NCI-H2081 treated with DMSO at 0.1 percent for 48 hours (cell line): ENCODE measurements around the gene ADGRA3.
"Not testable (repeated sequence)": the region's sequence is repeated elsewhere in the genome, so short reads cannot be mapped to it uniquely, and the experiment has no call there.

Experiments used
- DNase-seq: peaks from one replicate; lab custom pipeline; 2025; lab: John Stamatoyannopoulos, UW

Gene ADGRA3

DNA sequence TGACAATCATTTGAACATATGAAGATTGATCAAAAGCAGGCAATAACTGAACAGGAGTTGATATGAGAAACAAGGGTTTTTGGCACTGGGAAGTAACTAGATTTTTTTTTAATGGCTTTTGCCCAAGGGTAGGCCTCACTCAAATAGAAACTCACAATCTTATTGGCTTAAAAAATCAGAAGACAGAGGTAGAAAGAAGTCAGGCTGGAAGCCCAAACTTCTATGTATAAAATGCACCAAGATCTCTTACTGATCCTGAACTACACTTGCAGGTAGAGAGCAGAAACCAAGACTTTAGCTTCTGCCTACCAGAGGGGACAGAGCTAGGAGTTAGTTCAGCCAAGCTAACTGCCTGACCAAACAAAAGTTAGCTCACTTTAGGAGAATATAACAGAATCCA, 74.9 kb downstream of the ADGRA3 start:
- no peak for DNase-seq

DNA sequence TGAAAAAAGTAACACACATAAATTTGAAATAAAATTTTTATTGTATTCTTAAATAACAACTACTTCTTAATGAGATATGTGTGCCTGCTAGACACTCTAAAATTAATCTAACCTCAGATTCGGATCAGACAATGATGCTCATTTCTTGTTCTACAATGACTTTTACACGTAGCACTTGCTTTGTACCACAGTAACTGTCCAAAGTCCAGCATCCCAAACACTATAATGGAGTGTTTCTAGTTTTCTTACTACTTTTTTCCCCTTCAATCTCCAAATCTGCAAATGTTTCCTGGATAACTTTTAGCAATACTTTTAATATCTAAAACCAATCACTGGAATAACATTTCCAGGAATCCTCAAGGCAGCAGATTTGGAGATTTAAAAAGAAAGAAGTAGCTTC, 75.9 kb downstream of the ADGRA3 start:
- no peak for DNase-seq

DNA sequence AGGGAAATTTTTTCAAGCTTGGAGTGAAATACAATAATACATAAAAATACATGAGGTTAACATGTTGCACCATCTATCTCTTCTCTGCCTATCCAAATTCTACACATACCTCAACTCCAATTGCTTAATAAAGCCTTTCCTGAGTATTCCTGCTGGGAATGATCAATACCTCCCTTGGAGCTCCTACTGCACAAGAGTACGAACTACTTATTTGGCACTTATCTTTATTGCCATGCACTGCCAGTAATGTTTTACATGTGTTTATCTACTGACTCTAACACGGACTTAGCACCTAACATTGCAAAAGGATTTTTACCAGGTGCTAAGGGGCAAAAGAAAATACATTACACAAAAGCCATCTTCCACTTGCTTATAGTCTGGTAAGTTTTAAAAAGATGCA, 80.2 kb downstream of the ADGRA3 start:
- no peak for DNase-seq

DNA sequence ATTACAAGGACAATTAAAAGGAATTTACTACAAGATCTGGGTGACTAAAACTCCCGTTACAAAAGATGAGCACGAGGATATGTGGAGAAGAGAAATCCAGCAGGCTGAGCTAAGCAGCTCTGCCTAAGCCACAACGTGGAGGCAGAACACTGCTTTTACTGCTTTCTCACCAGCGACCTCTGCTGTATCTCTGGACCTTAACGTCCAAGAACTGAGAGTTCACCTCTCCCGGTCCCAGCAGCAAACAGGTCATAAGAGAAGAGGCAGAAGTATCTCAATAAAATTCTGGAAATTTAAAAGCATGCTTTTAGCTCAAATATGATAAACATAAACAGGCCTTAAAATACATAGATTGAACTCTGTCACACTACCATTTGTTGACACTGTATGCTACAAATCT, 81.0 kb downstream of the ADGRA3 start:
- DNase-seq: no peak

DNA sequence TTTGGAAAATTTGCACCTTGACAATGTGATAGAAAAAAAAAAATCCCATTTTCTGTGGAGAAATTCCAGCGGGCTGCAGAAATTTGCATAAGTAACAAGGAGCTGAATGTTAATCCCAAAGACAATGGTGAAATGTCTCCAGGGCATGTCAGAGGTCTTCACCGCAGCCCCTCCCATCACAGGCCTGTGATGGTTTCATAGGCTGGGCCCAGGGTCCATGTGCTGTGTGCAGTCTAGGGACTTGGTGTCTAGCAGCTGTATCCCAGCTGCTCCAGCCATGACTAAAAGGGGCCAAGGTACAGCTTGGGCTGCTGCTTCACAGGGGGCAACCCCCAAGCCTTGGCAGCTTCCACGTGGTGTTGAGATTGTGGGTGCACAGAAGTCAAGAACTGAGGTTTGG, 85.2 kb downstream of the ADGRA3 start:
- DNase-seq: no peak

DNA sequence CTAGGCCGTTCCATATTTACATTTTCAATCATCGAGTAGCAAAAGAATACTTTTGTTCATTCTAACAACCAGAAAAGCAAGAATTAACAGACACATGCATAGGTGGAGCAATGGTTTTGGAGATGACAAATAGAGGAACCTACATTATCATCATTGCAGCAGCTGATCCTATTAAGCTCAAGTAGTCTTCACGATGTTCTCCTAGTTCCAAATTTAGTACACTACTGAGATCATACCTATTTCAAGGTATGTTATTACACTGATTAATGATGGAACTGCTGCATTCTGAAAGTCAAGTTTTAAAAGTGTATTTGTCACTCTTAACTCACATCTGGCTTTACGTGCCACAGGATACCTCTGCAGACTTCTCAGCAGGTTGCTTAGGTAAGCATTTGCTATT, 87.4 kb downstream of the ADGRA3 start:
- no peak for DNase-seq

DNA sequence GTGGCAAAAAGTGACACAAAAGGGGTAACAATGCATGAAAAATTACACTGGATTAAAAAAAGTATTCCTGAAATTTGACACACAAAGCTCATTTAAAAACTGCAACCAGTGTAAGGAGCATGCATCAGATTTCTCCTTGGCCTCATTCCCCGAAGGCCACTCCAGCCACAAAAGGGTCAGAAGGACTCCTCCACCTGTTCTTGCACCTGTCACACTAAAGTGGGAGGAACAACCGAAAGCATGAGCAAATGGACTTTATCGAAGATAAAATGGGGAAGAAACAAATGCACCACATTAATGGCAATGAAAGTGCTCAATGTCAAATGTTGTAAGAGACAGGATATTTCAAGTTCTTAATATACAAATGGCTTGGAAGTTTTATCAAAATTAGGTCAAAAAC, 88.2 kb downstream of the ADGRA3 start:
- DNase-seq: no peak

DNA sequence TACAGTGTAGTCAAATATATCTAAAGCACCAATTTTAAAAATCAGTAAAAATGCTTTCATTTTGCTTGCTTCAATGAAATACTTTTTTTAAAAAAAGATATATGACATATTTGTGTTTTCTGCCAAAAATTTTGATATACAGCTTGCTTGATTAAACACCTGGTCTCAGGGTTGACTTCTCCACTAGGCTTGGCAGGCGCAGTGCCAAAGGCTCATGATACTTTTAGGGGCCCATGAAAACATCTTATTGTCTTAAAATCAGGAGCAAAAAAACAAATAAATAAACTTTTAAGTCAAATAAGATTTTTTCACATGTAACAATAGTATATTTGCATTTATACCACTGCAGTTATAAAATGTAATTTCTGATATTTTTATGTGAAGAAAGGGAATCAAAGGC, 95.6 kb downstream of the ADGRA3 start:
- DNase-seq: no peak

DNA sequence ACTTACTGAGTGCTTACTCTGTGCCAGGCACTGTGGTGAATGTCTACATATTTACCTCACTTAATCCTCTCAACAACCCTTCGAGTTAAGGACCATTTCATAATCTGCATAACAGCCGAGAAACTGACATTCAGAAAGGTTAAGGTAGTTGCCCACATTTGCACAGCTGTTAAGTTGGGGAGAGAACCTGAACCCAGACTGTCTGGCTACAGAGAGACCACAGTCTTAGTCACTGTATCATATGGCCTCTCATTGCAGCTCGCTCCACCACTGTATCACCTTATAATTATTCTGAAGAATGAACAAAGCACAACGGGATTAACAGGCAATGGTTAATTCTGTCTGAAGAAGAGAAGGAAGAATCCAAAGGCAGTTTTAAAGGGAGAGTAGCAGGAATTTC, 98.5 kb downstream of the ADGRA3 start:
- no peak for DNase-seq

DNA sequence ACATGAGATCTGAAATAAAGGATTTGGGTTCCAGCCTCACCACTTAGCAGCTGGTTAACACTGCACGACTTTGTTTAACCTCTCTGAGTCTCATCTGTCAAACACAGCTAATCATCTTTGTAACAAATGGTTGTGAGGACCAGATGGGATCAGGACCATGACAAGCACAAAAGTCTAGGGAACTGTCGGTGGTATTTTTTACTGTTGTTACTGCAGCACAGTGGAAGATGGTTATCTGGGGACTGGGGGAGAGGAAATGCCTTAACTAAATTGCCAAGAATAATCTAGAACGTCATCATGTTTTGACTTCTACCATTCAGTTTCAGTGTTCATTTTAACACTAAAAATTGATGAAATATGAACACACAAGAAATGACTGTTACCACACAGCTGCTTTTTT, 99.5 kb downstream of the ADGRA3 start:
- no peak for DNase-seq

DNA sequence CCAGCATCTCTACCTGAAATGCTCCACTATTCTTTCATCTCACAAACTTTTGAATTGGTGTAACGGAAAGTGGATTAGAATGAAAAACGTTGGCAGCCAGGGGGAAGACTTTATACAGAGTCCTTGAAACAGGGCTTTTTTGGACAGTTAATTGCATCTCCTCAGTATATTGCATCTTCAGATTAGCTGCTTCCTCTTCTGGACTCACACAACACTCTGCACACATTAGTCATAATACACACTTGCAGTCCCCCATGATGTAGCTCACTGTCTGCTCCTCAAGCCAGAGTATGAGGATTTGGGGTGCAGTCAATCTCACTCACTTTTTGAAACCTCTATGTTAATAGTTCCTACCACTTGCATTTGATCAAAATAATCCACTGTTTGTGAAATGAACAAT, 101.0 kb downstream of the ADGRA3 start:
- no peak for DNase-seq

DNA sequence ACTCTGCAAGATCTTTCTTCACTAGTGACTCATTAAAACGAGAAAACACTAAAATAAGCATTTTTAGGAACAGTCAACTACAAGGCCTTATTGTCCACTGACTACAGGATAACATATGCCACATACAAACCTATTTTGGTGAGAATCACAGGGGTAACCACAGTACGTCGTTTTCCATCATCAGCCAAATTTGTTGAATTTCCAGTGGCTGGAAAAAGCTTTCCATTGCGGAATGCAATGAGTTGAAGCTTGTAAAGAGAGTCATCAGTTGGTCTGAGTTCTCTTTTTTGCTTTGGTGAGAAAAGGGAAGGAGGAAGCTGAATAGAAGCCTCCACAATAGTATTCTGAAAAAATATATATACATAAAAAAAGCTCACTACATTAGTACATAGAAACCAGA, 102.4 kb downstream of the ADGRA3 start:
- no peak for DNase-seq

DNA sequence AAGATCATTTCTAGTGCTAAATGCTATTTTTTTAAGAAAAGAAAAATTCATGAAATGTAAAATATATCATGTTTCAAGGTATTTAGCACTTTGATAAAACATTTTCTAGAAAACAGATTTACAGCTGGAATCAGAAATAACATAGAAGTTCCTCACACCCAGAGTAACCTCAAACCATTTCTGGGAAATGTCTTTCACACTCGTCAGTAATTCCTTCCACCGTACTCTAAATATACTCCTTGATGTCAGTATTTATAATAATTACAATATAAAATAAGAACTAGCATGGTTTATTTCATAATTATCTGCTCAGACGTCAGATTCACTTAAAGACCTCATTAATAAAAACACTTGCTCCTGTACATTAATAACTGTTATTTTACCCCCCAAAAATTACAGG, 103.9 kb downstream of the ADGRA3 start:
- DNase-seq: no peak

DNA sequence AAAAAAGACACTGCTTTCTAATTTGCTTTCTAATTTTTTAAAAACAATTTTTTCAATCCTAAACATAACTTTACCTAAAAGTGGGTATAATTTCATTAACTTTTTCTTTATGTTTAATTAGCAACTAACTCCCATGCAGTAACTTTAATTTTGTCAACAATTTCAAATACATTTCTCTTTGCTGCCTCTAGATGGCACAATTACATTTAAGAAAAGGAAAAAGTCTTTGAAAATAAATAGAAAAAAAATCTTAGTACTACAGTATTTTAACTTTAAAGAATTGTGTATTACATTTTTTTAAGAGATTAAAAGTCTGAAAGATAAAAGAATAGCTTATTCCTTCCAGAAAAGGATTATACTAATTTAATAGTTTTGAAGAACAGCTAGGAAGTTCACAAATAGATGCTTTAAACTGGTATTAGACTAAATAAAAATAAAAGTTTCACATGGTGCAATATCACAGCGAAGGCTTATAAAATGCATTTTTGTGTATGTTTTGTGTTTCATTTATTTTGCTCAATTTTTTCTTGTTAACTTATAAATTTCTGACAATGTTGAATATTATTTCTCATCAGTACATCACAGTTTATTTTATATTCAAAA, 105.1 kb downstream of the ADGRA3 start:
- DNase-seq: peak; percentile 19

DNA sequence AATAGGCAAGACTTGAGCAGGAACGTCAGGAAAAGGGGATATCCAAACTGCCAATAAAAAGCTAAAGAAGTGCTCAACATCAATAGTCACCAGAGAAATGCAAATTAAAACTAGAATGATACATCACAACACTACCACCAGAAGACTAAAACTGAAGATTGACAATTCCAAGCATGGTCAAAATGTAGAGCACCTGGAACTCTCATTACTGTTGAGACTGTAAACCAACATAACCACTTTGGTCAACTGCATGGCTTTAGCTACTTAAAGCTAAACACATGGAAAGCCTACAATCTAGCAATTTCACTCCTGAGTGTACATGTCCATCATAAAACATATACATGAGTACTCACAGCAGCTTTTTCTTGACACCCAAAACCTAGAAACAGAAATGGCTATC, 107.4 kb downstream of the ADGRA3 start:
- no peak for DNase-seq

DNA sequence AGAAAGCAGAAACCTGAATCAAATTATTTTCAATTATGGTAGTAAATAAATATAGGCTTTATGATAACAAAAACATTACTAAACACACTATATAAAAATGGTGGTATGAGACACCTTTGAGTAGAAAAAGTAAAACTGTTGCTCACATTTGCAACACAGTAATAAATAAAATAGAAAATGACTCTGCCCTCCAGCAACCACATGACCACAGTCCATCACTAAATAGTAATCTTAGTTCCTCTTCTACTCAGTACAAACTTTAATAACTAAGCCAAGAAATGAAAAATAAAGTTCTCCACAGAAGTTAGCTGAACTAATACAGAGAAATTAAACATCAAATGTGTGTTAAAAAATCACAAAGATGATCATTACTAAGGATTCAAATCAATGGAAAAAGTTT, 108.5 kb downstream of the ADGRA3 start:
- no peak for DNase-seq

DNA sequence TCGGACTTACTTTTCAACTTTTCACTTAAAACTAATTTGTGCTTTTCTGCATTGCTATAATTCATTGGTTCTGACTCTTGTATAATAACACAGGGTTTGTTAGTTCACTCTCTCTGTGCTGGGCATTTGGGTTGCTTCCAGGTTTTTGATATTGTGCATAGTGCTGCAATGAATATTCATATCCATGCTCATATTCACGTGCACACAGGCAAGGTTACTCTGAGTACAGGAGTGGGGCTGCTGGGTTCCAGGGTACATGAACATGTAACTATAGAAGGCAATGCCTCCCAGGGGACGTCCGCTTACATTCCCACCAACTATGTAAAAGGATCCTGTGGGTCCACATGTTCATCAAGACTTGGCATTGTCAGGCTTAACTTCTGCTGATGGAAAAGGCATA, 117.2 kb downstream of the ADGRA3 start:
- DNase-seq: no peak

DNA sequence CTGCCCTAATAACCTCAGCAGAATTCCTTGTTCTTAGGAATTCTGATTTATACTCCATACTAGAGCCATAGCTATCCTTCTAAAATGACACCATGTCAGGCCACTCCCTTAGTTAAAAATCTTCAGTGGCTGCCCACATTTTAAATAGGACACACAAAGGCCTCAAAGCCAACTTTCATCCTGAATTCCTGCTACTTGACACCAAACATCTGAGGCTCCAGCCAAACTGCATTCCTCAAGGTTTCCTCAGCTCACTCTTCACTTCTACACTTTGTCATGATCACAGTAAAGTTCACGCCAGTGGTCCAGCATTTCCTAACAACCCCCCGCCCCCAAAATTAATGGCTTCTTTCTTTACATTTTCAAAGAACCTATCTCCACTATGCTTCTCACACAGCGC, 124.3 kb downstream of the ADGRA3 start:
- no peak for DNase-seq

DNA sequence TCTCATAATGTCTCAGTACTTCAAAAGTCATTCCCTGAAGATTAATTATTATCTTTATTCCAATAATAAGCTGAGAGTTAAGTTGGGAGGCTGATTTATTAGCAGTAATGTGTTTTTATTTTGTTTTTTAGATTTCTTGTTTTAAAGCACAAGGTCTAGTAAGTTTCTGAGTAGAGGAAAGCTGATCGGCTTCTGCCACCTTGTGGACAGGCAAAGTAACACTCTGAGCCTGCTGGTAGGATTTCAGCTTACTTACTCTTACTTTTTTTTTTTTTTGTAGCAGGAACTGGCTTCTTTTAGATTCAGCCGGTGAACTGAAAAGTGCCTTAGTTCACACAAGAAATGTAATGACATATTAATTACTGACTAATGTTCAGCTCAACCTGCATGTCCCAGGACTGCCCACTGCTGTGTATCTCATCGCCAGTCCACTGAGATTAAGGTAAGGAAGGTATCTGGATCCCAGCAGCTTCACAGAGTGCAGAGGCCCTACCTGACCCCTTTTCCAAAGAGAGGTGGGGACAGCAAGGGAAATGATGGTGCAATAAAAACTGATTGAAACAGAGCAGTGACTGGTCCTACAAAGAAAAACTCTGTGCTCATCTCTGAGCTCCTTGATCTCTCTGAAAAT, 126.5 kb downstream of the ADGRA3 start:
- peak; percentile 41 for DNase-seq

DNA sequence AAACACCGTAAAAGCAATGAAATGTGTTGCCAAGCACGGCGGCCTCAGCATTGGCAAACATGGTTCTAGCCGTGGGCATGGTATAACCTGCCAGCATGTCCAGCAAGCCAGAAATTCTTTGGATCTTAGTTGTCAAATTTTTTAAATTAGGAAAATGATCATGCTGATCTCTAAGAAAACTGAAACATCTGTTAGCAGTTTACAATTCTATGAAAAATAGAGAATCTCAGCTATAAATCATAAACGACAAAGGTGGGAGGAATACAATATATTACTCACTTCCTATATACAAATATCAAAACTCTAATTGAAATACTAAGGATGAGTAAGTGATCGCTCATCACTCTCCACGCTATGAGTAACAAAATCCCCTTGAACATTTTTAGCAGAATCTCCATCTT, 130.3 kb downstream of the ADGRA3 start:
- DNase-seq: no peak

DNA sequence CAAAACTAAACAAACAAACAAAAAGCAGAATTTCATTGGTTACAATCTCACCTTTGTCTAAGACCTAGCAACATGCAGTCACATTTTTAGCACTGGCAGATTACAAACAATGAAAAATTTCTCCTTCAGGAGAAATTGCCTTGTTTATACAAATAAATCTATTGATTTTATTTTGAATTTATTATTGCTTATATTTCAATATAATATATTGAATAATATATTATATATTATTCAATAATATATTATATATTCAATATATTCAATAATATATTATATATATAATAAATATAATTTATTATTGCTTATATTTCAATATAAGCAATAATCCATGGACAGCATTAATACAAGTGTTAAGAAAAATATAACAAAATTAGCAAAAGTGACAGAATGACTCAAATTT, 131.7 kb downstream of the ADGRA3 start:
- DNase-seq: no peak

DNA sequence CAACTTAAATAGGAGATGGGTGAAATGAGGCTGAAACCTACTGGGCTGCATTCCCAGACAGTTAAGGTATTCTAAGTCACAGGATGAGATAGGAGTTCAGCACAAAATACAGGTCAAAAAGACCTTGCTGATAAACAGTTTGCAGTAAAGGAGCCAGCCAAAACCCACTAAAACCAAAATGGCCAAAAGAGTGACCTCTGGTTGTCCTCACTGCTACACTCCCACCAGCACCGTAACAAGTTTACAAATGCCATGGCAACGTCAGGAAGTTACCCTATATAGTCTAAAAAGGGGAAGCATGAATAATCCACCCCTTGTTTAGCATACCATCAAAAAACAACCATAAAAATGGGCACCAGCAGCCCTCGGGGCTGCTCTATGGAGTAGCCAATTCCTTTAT, 133.7 kb downstream of the ADGRA3 start:
- not testable (repeated sequence) for DNase-seq

DNA sequence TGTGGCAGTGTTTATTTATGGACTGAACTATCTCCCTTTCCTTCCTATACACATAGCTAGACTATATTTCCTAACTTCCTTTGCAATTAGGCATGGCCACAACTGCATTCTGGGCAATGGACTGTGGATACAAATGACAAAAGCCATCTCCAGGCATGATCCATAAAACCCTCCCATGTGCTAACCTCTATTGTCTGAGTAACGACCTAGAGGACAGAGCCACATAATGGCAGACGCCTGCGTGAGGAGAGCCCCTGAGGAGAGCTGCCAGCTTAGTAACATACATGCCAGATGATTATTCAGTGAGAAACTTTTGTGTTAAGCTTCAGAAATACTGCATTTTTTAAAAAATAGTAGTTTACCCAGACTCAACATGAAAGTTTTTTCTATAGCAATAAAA, 142.9 kb downstream of the ADGRA3 start:
- DNase-seq: no peak

DNA sequence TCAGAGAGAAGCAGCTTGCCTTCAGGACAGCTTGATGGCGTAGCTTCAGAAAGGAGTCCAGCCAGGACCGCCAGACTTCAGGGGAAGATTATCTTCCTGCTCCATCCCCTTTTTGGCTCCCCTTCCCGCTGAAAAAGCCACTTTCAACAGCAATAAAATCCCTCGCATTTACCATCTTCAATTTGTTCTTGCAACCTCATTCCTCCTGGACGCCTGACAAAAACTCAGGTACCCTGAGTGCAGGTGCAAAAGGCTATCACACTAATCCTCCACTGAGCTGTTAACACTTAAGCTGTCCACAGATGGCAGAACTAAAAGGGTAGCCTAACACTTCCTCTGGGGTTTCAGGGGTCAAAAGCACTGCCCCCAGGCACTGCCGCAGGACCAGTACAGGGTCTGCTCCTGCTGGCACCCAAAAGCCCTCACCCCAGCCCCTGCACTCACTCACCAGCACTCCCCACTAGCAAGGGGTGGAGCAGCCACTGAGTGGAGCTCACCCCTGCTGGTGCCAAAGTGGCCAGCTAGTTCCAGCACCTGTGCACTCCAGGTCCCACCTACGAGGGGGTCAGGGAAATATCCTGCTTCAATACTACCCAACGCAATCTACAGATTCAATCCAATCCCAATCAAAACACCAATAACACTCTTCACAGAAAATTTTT, 145.8 kb downstream of the ADGRA3 start:
- DNase-seq: no peak
